SK-N-MC (cell line): ENCODE data around the gene GPRIN1.

Experiments used
- EZH2 ChIP-seq: fragments of 200-600 bp; sonication (generic); IDR thresholded peaks from one replicate; pipeline ENCODE4 v1.6.1; 2017; ENCODE audit warnings: antibody characterized with exemption
- POLR2AphosphoS5 ChIP-seq: IDR thresholded peaks from 2 replicates; pipeline ENCODE4 v1.6.1; 2012; ENCODE audit warnings: mild to moderate bottlenecking, low read depth, low read length, borderline replicate concordance

DNA sequence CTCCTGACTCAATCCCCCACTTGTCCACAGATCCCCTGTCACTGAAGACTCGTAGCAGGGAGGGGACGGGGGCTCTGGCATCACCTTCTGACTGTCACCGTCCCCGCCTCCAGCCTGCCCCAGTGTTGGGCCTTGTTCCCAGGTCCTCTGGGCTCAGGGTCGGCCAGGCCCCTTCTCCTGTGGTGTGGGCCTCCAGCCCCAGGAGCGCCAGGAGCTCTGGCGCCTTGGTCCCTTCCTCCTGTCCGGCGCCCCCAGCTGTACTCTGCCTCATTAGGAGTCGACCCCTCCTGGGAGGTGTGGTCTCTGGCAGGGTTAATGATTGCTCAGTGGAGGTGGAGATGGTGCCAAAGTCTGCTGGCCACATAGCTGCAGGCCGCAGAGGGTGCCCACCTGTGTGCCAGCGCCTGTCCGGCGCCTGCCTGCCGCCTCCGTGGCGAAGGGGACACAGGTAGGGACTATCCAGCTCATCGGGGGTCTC, 61.0 kb downstream of the GPRIN1 start, which contains the start of gene CDHR2:
- no peak for TF ChIP-seq EZH2
- no peak for TF ChIP-seq POLR2AphosphoS5
